GM21447 (cell line): Measurements from ENCODE around the gene KCNIP4.
"Not testable (repeated sequence)": the region's sequence is repeated elsewhere in the genome, so short reads cannot be mapped to it uniquely, and the experiment has no call there.

Experiments
- ATAC-seq: cut with Tn5 transposase; IDR thresholded peaks from one replicate; pipeline ENCODE4 v1.9.1; 2021; ENCODE audit not compliant: unreplicated experiment

Gene KCNIP4

DNA sequence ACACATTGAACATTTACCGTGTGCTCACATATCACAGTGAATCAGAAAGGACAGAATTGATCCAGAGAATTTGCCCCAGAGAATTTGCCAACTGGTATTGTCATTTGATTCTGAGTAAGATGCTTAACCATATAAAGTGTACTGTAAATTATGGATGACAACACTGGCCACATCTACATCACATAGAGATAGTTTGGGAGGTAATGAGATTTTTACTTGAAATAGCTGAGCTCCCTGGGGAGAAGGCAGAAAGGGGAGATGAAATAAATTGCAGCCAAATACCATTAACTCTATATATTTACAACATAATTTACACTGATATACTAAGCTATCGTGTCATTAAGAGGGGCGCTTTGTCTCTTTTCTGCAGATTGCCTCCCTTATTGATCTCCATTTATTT lies 564.0 kb downstream of the KCNIP4 start:
- no peak for ATAC-seq

DNA sequence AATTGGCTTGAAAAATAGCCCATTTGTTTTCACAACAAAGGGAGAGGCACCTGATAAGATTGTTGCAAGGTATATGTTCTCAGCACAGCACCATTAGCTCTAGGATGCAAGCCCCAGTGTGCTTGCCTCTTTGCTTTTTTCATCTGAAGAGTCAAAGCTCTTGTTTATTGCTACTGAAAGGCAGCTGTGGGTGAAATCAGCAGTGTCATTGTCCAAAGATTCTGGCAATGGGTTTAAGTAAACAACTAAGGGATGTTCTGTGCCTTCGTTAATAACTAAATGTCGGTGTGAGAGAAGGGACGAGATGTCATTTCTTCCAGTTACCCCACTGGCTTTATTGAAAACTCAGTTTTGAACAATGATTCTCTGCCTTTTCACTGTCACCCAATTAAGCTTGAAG lies 567.7 kb downstream of the KCNIP4 start:
- no peak for ATAC-seq

DNA sequence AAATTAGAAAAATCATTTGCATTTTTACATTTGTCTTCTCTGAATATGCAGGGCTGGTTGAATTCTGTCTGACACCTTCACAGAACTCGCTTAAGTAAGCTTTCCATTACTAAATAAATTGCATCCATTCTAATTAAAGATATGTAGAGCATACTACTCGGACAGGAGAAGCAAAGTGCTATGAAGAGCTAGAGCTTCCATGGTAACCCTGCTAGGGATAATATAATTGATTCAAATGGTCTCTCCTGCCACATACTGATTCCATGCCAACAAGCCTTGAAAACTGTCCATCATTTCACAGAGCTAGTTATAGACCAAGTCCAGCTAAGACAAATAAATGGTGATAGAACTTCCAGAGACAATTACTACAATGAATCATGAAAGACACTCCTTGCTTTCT lies 571.5 kb downstream of the KCNIP4 start:
- ATAC-seq = no peak

GRCh38 chr4:21376176-21376575 lies 572.4 kb downstream of the KCNIP4 start:
- ATAC-seq = no peak

GRCh38 chr4:21374641-21375368 lies 573.8 kb downstream of the KCNIP4 start:
- no peak for ATAC-seq

DNA sequence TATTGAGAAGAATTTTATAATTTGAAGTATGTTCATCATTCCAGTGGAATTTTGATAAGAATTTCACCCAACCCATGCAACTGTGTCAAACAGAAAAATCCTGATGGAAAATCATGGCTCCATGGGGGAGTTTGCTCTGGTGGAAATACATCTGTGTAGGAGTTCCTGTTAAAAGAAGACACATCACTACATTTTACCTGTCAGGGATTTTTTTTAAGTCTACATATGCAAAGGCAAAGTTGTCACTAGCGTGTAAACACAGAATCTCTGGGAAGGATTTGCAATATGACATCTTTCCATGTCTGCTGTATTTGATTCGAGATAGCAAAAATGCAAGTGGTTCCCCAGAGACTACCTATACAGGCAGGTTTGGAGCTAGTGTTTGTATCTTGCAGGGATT lies 581.0 kb downstream of the KCNIP4 start:
- ATAC-seq = no peak

DNA sequence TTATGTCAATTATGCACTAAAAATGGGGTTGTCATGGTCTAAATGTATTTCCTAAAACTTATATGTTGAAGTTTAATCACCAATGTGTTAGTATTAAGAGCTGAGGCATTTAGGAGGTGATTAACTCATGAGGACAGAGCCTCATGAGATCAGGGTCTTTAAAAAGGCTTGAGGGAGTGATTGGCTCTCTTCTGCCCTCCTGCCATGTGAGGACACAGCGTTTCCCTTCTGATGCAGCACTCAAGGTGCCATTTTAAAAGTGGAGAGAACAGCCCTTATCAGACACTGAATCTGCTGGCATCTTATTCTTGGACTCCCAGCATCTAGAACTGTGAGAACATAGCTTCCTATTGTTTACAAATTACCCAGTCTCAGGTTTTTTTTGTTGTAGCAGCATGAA lies 581.7 kb downstream of the KCNIP4 start:
- no peak for ATAC-seq

DNA sequence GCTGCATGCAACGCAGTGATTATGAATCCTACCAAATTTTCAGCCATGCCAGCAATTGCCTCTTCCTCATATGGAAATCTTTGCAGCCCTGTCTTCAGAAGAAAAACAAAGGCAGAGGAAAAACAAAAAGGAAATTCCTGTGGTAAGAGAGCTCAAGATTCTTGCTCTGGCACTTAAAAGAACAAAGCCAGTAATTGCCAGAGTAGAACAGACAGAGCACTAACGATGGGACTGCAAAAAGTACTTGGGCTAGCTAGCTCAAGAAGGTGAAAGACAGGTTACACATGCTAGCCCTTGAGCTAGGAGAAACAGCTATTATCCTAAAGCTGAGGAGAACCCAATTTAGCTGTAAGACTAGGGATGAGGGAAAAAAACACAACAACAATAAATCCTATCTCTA lies 582.3 kb downstream of the KCNIP4 start:
- no peak for ATAC-seq

DNA sequence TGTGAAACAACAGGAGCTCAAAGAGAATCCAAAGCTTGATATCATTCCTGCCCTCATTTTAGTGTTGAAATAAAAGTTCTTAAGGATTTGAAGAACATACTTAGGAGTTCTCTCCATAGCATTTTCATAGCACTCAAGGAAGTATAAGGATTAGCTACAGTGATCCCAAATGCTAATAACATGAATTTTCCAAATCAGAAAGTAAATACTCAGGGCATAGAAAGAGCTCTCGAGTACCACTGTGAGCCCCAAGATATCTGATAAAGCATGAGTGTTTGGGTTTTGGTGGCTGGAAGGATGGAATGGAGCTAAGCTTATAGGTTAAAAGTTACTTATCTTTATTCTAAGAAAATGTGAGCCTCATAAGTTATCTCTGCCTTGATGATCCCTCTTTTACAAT lies 584.9 kb downstream of the KCNIP4 start:
- ATAC-seq = no peak

DNA sequence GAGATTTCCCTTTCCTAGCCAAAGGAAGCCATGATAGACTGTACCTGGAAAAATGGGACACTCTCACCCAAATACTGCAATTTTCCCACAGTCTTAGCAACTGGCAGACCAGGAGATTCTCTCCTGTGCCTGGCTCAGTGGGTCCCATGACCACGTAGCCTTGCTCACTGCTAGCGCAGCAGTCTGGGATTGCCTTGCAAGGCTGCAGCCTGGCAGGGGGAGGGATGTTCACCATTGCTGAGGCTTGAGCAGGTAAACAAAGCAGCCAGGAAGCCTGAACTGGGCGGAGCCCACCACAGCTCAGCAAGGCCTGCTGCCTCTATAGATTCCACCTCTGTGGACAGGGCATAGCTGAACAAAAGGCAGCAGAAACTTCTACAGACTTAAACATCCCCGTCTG lies 596.2 kb downstream of the KCNIP4 start:
- ATAC-seq = not testable (repeated sequence)

DNA sequence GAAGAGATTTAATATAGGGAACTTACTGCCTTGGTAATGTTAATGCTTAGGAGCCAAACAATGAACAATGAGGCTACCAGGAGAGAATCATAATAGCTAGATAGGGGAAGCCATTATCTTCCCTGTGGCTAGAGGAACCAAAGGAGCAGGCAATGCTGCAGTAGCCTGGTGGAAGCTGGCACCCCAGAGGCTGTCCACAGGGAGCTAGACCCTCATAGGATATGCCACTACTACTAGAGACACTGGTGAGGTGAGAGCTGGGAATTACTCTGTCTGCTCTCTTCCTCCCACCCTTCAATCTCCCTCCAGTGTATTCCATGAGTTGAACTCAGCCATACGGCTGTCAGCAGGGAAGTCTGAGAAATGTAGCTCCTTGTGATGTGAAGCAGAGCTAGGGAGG lies 601.4 kb downstream of the KCNIP4 start:
- no peak for ATAC-seq

DNA sequence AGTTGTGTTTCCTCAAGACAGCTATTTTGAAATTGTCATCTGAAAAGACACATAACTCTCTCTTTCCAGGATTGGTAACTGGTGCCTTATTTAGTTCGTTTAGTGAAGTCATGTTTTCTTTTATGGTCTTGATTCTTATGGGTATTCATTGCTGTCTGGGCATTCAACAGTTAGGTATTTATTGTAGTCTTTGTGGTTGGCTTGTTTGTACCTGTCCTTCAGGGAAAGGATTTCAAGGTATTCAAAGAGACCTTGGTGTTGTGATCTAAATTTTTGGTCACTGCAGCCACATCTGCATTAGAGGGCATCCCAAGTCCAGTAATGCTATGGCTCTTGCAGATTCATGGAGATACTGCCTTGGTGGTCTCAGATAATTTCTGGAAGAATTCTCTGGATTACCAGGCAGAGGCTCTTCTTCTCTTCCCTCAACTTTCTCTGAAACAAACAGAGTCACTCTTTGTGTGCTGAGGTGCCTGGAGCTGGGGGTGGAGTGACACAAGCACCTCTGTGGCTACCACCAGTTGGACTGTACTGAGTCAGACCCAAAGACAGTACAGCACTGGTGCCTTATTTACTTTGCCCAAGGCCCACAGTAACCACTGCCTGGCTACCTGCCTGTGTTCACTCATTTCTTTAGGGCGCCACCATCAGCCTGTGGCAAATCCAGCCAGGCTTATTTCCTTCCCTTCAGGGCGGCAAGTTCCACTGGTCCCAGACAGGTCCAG lies 620.4 kb downstream of the KCNIP4 start:
- no peak for ATAC-seq

GRCh38 chr4:21320034-21320433 lies 628.5 kb downstream of the KCNIP4 start:
- ATAC-seq = no peak

GRCh38 chr4:21307709-21308108 lies 640.9 kb downstream of the KCNIP4 start:
- no peak for ATAC-seq

- no peak for ATAC-seq
These were observed 644.1 kb downstream of the KCNIP4 start for GRCh38 chr4:21304540-21304887.

- no peak for ATAC-seq
These were observed 658.0 kb downstream of the KCNIP4 start for GRCh38 chr4:21290562-21290961.

DNA sequence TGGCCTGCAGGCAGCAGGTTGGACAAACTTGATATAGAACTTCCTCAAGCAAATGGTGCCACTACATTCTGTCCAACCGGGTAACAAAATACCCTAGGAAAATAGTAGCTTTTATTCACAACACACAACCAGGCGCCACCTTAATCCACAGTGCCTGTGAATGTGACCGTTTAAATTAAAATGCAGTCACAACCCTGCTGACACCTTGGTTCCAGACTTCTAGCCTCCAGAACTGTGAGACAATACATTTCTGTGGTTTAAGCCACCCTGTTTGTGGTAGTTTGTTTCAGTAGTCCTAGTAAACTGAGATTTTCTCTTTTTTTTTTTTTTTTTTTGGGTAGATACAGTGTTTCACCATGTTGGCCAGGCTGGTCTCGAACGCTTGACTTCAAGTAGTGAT lies 672.5 kb downstream of the KCNIP4 start:
- ATAC-seq = no peak

- ATAC-seq = no peak
These were observed 677.0 kb downstream of the KCNIP4 start for GRCh38 chr4:21271439-21272052.

DNA sequence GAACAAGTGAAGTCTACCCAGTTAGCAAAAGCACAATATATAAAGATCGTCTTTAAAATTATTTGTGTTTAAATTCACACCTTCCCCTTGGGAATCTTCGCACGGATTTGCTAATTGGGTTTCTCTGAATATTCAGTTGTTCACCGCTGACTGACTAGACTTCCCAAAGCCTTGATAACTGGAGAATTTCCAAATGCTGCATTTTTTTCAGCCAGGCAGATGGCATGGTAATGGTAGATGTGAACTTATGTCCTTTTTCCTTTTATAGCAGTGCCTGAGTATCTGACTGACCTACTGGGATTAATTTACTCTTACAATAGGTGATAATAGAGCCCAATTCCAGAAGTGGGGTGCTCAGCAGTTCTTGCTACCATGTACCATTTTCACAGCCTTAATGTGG lies 700.2 kb downstream of the KCNIP4 start:
- ATAC-seq = no peak

DNA sequence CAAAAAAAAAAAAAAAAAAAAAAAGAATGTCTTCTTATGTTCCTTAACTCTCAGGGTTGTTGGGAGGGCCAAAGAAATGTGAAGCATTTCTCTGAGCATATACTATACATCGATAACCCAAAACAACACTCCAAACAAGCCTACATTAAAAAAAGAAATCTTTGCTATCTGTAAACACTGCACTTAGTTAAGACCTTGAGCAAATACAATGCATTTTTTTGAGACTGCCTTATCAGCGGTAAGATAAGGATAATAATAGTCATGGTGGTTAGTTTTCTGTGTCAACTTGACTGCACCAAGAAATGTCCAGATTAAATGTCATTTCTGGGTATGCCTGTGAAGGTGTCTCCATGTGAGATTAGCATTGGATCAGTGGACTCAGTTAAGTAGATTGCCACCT lies 706.4 kb downstream of the KCNIP4 start:
- no peak for ATAC-seq

- ATAC-seq = no peak
These were observed 721.7 kb downstream of the KCNIP4 start for GRCh38 chr4:21226637-21227538.
